ENCODE measurements around the gene PTCH1.

Gene PTCH1

DNA sequence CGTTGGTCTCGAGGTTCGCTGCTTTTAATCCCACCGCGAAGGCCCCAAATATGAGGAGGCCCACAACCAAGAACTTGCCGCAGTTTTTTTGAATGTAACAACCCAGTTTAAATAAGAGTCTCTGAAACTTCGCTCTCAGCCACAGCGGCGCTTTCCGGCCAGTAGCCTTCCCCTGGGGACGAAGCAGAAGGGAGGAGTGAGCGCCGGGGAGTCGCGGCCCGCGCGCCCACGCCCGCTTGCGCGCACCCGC lies 10.4 kb downstream of the PTCH1 start:
- Histone ChIP-seq H3K4me1 (ENCODE audit: control insufficient read depth, insufficient read depth, low read length) (peaks cover 16% of the 10 kb centered on the region), H3K4me3 (ENCODE audit: low read depth, low read length) (peak overlapping the region; percentile 97), H3K9ac (ENCODE audit: low read length) (peak overlapping the region; percentile 91), H3K36me3 (ENCODE audit: control insufficient read depth, insufficient read depth, low read length) (peaks cover 18% of the 10 kb centered on the region; the same call in 1 of the 2 replicates), H3K27ac (ENCODE audit: low read depth, low read length) (peak overlapping the region; percentile 90; the same call in 1 of the 2 replicates), H3K9me3 (ENCODE audit: control insufficient read depth, insufficient read depth, low read depth, low read length) (no peaks in the 10 kb centered on the region), H3K27me3 (ENCODE audit: control insufficient read depth, insufficient read depth, low read length) (no peaks in the 10 kb centered on the region)

DNA sequence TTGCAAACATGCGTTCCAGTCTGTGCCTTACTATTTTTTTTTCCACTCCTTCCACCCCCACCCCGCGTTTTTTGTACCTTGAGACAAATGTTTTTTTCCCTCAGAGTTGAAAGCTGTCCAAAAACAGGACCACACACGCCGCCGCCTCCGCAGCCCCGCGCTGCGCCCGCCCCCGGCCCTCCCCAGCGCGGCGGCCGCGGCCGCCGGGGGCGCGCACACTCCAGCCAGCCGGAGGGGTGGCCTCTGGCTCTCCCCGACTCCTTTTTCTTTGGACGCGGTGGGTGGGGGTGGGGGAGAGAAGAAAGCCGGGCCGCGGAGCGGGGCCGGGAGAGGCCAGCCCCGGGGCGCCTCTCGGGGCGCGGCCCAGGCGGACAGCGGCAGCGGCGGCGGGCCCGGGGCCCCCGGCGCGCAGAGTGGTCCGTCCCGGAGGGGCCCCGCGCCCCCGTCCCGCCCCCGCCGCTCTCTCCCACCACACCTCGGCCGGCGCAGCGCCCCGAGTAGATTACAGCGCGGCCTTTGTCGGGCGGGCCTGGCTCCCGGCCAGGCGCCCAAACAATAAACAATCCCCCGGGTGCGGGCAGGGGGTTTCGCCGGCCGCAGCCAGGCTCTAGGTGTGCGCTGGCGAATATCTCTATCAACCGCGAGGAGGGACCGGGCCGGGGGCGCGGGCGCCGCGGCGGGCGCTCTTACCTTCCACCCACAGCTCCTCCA lies 10.9 kb downstream of the PTCH1 start:
- Histone ChIP-seq H3K9me3 (ENCODE audit: control insufficient read depth, insufficient read depth, low read depth, low read length) (no peaks in the 10 kb centered on the region), H3K36me3 (ENCODE audit: control insufficient read depth, insufficient read depth, low read length) (peaks cover 20% of the 10 kb centered on the region; the same call in 1 of the 2 replicates), H3K4me1 (ENCODE audit: control insufficient read depth, insufficient read depth, low read length) (peaks cover 15% of the 10 kb centered on the region), H3K27me3 (ENCODE audit: control insufficient read depth, insufficient read depth, low read length) (no peaks in the 10 kb centered on the region), H3K9ac (ENCODE audit: low read length) (peak overlapping the region; percentile 91), H3K27ac (ENCODE audit: low read depth, low read length) (peak overlapping the region; percentile 90; the same call in 1 of the 2 replicates), H3K4me3 (ENCODE audit: low read depth, low read length) (peak overlapping the region; percentile 97)

DNA sequence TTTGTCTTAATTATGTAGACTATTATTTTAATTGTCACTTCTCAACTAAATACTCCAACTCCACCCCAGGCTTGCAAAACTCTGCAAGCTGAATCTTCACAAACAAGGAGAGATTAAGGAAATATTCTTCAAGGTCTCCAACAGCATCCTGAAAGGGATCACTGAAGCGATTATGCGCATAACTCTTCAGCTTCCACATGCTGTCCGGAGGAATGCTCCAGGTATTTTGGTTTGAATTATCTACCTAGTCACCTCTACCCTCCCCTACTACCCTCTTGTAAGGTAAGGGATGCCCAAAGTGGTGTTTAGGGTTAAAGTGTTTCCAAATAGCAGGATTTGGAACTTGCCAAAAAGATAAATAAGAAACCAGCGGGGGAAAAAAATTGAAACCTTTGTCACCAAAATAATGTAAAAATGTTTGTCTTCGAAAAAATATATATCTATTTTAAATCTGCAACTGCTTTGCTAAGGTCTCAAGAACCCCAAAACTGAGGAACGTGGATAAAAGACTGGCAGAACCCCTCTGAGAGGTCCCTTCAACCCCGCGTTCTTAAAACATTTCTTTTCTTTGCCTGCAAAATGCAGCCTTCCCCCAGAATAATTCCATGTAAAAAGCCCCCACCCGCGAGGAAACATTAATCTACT lies 11.6 kb downstream of the PTCH1 start:
- Histone ChIP-seq H3K27ac (ENCODE audit: low read depth, low read length) (peak overlapping the region; percentile 50; the same call in 1 of the 2 replicates), H3K9me3 (ENCODE audit: control insufficient read depth, insufficient read depth, low read depth, low read length) (no peaks in the 10 kb centered on the region), H3K27me3 (ENCODE audit: control insufficient read depth, insufficient read depth, low read length) (no peaks in the 10 kb centered on the region), H3K4me1 (ENCODE audit: control insufficient read depth, insufficient read depth, low read length) (peaks cover 15% of the 10 kb centered on the region), H3K9ac (ENCODE audit: low read length) (peak overlapping the region; percentile 66), H3K36me3 (ENCODE audit: control insufficient read depth, insufficient read depth, low read length) (peaks cover 20% of the 10 kb centered on the region; the same call in 1 of the 2 replicates), H3K4me3 (ENCODE audit: low read depth, low read length) (peak overlapping the region; percentile 97)

DNA sequence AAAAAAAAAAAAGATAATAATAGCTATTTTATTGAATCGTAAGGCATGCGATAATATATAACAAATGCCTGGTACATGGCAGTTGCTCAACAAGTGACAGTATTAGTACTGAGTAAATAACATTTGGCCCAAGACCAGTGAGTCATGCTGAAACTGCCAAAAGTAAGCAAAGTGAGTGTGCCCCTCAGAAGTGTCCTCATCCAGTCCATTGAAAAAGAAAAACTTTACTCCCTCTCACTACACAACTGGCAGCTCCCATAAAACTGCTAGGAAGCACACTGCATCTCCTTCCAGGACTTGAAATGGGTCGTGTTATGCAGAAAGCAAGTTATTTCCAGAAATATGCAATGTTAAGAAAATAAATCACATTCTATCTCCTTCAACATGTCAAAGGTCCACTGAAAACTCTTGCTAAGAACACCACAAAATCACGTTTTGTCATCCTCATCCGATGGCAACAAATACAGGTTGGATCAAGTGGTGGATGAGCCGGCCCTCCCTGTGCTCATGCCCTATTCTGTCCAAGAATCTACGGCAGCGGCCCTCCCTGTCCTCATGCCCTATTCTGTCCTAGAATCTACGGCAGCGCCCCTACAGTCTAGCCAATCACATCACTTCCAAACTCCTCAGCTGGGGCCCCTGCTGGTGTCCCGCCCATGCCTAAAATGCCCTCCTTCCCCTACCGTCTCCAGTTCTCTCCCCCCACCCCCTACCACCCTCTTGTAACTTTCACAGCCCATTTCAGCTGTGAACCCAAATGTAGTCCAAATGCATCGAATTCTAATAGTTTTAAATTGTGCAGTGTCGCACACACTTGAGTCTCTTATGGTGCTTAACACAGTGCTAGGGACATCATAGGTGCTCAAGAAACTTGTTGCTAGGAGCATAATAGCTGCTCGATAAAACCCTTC lies 12.5 kb downstream of the PTCH1 start:
- Histone ChIP-seq H3K36me3 (ENCODE audit: control insufficient read depth, insufficient read depth, low read length) (peaks cover 26% of the 10 kb centered on the region; the same call in 1 of the 2 replicates), H3K4me1 (ENCODE audit: control insufficient read depth, insufficient read depth, low read length) (peaks cover 19% of the 10 kb centered on the region), H3K9me3 (ENCODE audit: control insufficient read depth, insufficient read depth, low read depth, low read length) (no peaks in the 10 kb centered on the region), H3K9ac (ENCODE audit: low read length) (no peak overlapping the region), H3K27me3 (ENCODE audit: control insufficient read depth, insufficient read depth, low read length) (no peaks in the 10 kb centered on the region), H3K27ac (ENCODE audit: low read depth, low read length) (no peak overlapping the region; the same call in 1 of the 2 replicates), H3K4me3 (ENCODE audit: low read depth, low read length) (peak overlapping the region; percentile 97)

DNA sequence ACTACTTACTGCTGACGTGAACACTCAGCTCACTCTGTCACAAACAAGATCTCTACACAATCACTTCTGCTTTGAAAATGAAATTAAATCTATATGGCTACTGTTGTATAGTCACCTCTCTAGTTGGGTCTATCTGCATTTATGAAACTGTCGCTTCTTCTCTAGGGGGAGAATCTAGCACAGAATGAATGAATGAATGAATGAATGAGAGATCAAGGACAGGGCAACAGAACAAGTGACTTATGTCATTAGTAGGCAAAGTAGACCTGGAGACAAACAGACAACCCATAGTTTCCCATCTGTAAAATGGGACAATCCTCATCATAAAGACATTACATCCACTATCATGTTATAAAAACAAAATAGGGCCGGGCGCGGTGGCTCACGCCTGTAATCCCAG lies 13.4 kb downstream of the PTCH1 start:
- peaks cover 31% of the 10 kb centered on the region; the same call in 1 of the 2 replicates for H3K36me3 ChIP-seq (ENCODE audit: control insufficient read depth, insufficient read depth, low read length)
- H3K4me1 ChIP-seq (ENCODE audit: control insufficient read depth, insufficient read depth, low read length): peaks cover 21% of the 10 kb centered on the region
- no peak overlapping the region for H3K4me3 ChIP-seq (ENCODE audit: low read depth, low read length)

DNA sequence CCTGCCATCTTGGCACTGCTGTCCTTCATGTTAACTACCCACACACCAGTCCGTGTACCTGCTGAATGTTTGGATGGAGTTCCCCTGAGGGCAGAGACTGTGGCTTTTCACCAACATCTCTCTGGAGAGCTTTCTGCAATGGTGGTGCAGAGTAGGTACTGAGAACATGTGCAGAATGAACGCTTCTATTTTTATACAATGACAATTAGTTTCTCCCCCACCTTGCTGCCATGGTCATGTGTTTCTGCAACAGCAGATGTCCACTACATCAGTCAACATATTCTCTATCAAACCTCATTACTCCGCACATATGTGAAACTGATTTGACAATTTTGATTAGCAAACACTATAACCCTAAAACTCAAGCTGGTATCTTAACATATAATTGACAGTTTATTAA lies 14.5 kb downstream of the PTCH1 start:
- no peak overlapping the region for H3K27ac ChIP-seq (ENCODE audit: low read depth, low read length)
- no peak overlapping the region for H3K9ac ChIP-seq (ENCODE audit: low read length)
- H3K4me1 ChIP-seq (ENCODE audit: control insufficient read depth, insufficient read depth, low read length): peaks cover 31% of the 10 kb centered on the region
- H3K4me3 ChIP-seq (ENCODE audit: low read depth, low read length): no peak overlapping the region
- no peaks in the 10 kb centered on the region for H3K9me3 ChIP-seq (ENCODE audit: control insufficient read depth, insufficient read depth, low read depth, low read length)
- no peaks in the 10 kb centered on the region for H3K27me3 ChIP-seq (ENCODE audit: control insufficient read depth, insufficient read depth, low read length)
- H3K36me3 ChIP-seq (ENCODE audit: control insufficient read depth, insufficient read depth, low read length): peaks cover 31% of the 10 kb centered on the region; the same call in 1 of the 2 replicates

More for the DNA sequence above, 13.4 kb downstream of the PTCH1 start:
- Histone ChIP-seq H3K27me3 (ENCODE audit: control insufficient read depth, insufficient read depth, low read length) (no peaks in the 10 kb centered on the region), H3K9ac (ENCODE audit: low read length) (no peak overlapping the region), H3K9me3 (ENCODE audit: control insufficient read depth, insufficient read depth, low read depth, low read length) (no peaks in the 10 kb centered on the region), H3K27ac (ENCODE audit: low read depth, low read length) (no peak overlapping the region)

DNA sequence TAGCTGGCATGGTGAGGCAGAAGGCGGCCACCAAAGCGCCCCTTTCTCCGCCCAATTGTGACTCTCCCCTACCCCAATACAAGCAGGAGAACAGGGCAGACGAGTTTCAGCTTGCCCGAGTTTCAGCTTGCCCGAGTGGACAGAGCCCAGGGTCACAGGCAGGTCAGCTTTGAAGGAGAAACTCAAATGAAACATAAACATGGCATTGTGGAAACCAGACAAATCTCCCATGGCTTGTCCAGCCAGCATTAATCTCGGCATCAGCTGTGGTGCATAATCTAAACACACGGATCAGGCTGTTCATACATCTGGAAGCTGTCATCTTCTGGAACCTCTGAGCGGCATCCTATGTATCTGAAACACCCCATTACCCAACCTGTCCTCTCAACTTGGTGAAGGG lies 16.9 kb downstream of the PTCH1 start:
- Histone ChIP-seq H3K27me3 (ENCODE audit: control insufficient read depth, insufficient read depth, low read length) (no peaks in the 10 kb centered on the region), H3K36me3 (ENCODE audit: control insufficient read depth, insufficient read depth, low read length) (peaks cover 31% of the 10 kb centered on the region; the same call in 1 of the 2 replicates), H3K4me3 (ENCODE audit: low read depth, low read length) (no peak overlapping the region), H3K4me1 (ENCODE audit: control insufficient read depth, insufficient read depth, low read length) (peaks cover 54% of the 10 kb centered on the region), H3K27ac (ENCODE audit: low read depth, low read length) (no peak overlapping the region), H3K9me3 (ENCODE audit: control insufficient read depth, insufficient read depth, low read depth, low read length) (no peaks in the 10 kb centered on the region), H3K9ac (ENCODE audit: low read length) (no peak overlapping the region)

DNA sequence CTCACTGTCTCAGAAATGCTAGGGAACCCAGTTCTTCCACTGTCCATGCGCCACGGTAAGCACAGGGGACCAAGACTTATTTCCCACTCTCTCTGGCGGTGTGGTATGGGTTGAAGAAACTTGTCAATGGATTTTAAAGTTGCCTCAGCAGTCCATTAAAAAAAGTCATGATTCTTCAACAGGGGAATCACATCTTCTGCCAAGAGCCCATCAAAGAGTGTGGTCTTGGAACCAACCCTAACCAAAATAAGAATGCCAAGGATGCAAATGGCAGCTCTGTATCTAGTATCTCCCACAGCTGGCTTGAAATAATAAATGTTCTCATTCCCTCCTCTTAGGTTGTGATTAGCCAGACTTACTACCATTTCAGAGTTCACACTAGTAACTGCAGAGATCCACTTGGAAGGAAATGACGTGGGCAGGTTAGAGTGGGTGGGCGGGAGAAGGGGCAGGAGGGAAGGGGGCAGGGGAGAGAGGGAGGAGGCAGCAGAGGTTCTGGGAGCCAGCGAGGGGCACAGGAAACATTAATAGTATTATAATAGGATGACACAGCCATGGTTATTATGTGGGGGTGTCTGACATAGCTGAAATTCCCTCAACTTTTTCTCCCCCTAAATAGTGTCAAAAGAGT lies 17.6 kb downstream of the PTCH1 start:
- Histone ChIP-seq H3K9me3 (ENCODE audit: control insufficient read depth, insufficient read depth, low read depth, low read length) (no peaks in the 10 kb centered on the region), H3K4me1 (ENCODE audit: control insufficient read depth, insufficient read depth, low read length) (peaks cover 55% of the 10 kb centered on the region), H3K27me3 (ENCODE audit: control insufficient read depth, insufficient read depth, low read length) (no peaks in the 10 kb centered on the region), H3K36me3 (ENCODE audit: control insufficient read depth, insufficient read depth, low read length) (peaks cover 32% of the 10 kb centered on the region), H3K4me3 (ENCODE audit: low read depth, low read length) (no peak overlapping the region), H3K9ac (ENCODE audit: low read length) (no peak overlapping the region), H3K27ac (ENCODE audit: low read depth, low read length) (no peak overlapping the region)

DNA sequence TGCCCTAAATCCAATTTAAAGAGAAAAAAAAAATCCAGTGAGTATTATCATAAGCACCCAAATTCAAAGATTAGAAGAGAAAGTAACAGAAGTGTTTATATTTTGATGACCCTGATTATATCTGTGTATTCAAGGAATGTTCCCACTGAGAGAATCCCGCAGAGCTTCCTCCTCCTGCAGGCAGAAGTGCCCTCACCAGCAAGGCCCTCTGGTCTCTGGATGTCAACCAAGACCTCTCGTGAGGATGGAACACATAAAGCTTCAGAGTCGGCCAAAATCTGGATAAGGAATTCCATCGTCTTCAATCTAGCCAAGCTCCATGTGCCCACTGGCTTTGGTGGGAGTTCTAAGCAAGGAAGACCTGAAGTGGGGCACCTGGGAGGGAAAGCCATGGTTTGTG lies 18.1 kb downstream of the PTCH1 start:
- H3K4me1 ChIP-seq (ENCODE audit: control insufficient read depth, insufficient read depth, low read length): peaks cover 56% of the 10 kb centered on the region
- no peak overlapping the region for H3K27ac ChIP-seq (ENCODE audit: low read depth, low read length)

DNA sequence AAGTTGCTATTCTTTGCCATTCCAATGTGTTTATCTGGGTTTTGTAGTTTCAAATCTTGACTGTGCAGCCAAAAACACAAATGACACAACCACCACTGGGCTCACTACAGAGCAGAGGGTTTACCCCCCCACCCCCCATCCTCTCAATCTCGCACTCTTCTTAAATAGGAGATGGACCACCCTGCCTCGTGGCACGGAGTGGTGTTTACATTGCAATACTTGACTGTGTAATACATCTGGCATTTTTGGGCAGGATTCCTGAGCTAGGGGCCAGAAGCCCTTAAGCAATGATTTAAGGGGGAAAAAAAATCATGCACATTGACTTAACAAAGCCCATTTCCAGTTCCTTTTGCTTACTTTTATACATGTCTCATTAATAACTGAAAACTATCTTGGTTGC lies 19.0 kb downstream of the PTCH1 start:
- Histone ChIP-seq H3K9ac (ENCODE audit: low read length) (no peak overlapping the region), H3K36me3 (ENCODE audit: control insufficient read depth, insufficient read depth, low read length) (peaks cover 31% of the 10 kb centered on the region), H3K9me3 (ENCODE audit: control insufficient read depth, insufficient read depth, low read depth, low read length) (no peaks in the 10 kb centered on the region), H3K27me3 (ENCODE audit: control insufficient read depth, insufficient read depth, low read length) (no peaks in the 10 kb centered on the region), H3K4me1 (ENCODE audit: control insufficient read depth, insufficient read depth, low read length) (peaks cover 56% of the 10 kb centered on the region), H3K4me3 (ENCODE audit: low read depth, low read length) (no peak overlapping the region), H3K27ac (ENCODE audit: low read depth, low read length) (no peak overlapping the region)

More for the DNA sequence above, 18.1 kb downstream of the PTCH1 start:
- Histone ChIP-seq H3K27me3 (ENCODE audit: control insufficient read depth, insufficient read depth, low read length) (no peaks in the 10 kb centered on the region), H3K4me3 (ENCODE audit: low read depth, low read length) (no peak overlapping the region), H3K9ac (ENCODE audit: low read length) (no peak overlapping the region), H3K36me3 (ENCODE audit: control insufficient read depth, insufficient read depth, low read length) (peaks cover 37% of the 10 kb centered on the region), H3K9me3 (ENCODE audit: control insufficient read depth, insufficient read depth, low read depth, low read length) (no peaks in the 10 kb centered on the region)

Measured in HUES6 (cell line).